ENCODE data around the gene XCR1.

XCR1 gene

GRCh38 chr3:45981346-45982074, 45.8 kb downstream of the XCR1 start:
- no peak overlapping the region for H3K4me3 ChIP-seq (ENCODE audit: low read depth, low read length)
- TF ChIP-seq, protein P1, sequence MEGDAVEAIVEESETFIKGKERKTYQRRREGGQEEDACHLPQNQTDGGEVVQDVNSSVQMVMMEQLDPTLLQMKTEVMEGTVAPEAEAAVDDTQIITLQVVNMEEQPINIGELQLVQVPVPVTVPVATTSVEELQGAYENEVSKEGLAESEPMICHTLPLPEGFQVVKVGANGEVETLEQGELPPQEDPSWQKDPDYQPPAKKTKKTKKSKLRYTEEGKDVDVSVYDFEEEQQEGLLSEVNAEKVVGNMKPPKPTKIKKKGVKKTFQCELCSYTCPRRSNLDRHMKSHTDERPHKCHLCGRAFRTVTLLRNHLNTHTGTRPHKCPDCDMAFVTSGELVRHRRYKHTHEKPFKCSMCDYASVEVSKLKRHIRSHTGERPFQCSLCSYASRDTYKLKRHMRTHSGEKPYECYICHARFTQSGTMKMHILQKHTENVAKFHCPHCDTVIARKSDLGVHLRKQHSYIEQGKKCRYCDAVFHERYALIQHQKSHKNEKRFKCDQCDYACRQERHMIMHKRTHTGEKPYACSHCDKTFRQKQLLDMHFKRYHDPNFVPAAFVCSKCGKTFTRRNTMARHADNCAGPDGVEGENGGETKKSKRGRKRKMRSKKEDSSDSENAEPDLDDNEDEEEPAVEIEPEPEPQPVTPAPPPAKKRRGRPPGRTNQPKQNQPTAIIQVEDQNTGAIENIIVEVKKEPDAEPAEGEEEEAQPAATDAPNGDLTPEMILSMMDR (IDR thresholded peaks at IDR 0.05; ENCODE audit: insufficient read depth, low read length, missing control alignments): no peak
- no peak for DNase-seq (ENCODE audit: low read depth, low spot score)
- ChIA-PET CTCF (interaction anchor here (0.7 to 2.4 kb wide), 7 partner anchors 9 to 103 kb away, joined by 3 to 8 read pairs (median 4); no protein-coding TSS in a partner anchor), POLR2A (no interaction called here)

- CTCF ChIA-PET: interaction anchor here (0.7 to 2.4 kb wide), 7 partner anchors 8 to 103 kb away, joined by 3 to 8 read pairs (median 4); no protein-coding TSS in a partner anchor
These were observed 46.5 kb downstream of the XCR1 start for GRCh38 chr3:45980819-45981218.

GRCh38 chr3:45980229-45980813, 47.0 kb downstream of the XCR1 start:
- TF ChIP-seq, protein P1 (IDR thresholded peaks at IDR 0.05; ENCODE audit: insufficient read depth, low read length, missing control alignments): no peak
- ChIA-PET POLR2A (interaction anchor here (0.6 kb wide), 1 partner anchor 25 kb away, joined by 3 read pairs; no protein-coding TSS in a partner anchor), CTCF (interaction anchor here (0.7 to 2.4 kb wide), 7 partner anchors 8 to 104 kb away, joined by 3 to 8 read pairs (median 4); no protein-coding TSS in a partner anchor)
- H3K4me3 ChIP-seq (ENCODE audit: low read depth, low read length): no peak overlapping the region
- no peak for DNase-seq (ENCODE audit: low read depth, low spot score)

More at GRCh38 chr3:45980819-45981218, 46.5 kb downstream of the XCR1 start:
- no peak for DNase-seq (ENCODE audit: low read depth, low spot score)
- TF ChIP-seq, protein P1 (IDR thresholded peaks at IDR 0.05; ENCODE audit: insufficient read depth, low read length, missing control alignments): no peak
- no peak overlapping the region for H3K4me3 ChIP-seq (ENCODE audit: low read depth, low read length)
- POLR2A ChIA-PET: interaction anchor here (0.6 kb wide), 1 partner anchor 24 kb away, joined by 3 read pairs; no protein-coding TSS in a partner anchor

DNA sequence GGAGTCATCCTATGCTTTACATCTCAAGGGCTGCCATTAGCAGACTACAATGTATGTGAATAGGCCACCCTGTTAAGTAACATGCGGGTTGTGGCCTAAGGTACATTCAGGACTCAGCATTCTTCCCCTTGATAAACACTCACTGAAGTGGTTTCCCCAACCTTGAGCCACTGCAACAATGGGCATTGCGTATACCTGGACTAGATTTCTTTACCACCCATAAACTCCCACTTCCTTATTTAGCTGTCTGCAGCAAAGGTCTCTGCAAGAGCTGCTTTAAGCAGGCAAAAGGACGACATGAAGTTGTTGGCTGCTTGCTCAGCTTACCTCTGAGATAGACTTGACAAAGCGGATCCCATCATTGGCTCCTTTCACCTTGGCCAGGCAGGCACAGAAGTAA, 47.9 kb downstream of the XCR1 start:
- CTCF ChIA-PET: no interaction called here
- TF ChIP-seq, protein P1 (IDR thresholded peaks at IDR 0.05; ENCODE audit: insufficient read depth, low read length, missing control alignments): no peak
- no peak for DNase-seq (ENCODE audit: low read depth, low spot score)
- no peak overlapping the region for H3K4me3 ChIP-seq (ENCODE audit: low read depth, low read length)
- POLR2A ChIA-PET: no interaction called here

- TF ChIP-seq, protein P1 (IDR thresholded peaks at IDR 0.05; ENCODE audit: insufficient read depth, low read length, missing control alignments): no peak
- no peak overlapping the region for H3K4me3 ChIP-seq (ENCODE audit: low read depth, low read length)
- no peak for DNase-seq (ENCODE audit: low read depth, low spot score)
- POLR2A ChIA-PET: no interaction called here
- CTCF ChIA-PET: no interaction called here
These were observed 49.1 kb downstream of the XCR1 start for GRCh38 chr3:45978006-45978761.

Data from AG04449 (cell line).